HCT116 (cell line): ENCODE data around the gene UBE2O. TPM values are rescaled to one million over a fixed set of nuclear protein-coding genes. Genes with fewer than 3 reads are reported as not detected.

Source experiments
- ATAC-seq: fragments of 200-7000 bp; cut with Tn5 transposase; 2 replicates; pipeline ENCODE4 v1.9.1; 2020; ENCODE audit warnings: mild to moderate bottlenecking, moderate library complexity
- BruUV-seq: library from RNA; stranded (reverse); fragments of 400-500 nt; replicated peaks from 2 replicates; lab custom pipeline; 2021; lab: Mats Ljungman, UMichigan
- CTCF ChIA-PET: fragments of 300-600 bp; sonication (Branson Sonifier 250); formaldehyde crosslinking; loops from one replicate; lab custom pipeline; 2021; ENCODE audit warnings: antibody characterized with exemption; lab: Charles Lee
- POLR2A ChIA-PET: fragments of 300-600, 350-600 bp; sonication (Branson Sonifier 250); formaldehyde crosslinking; loops from one replicate; lab custom pipeline; 2021; ENCODE audit warnings: antibody characterized with exemption; lab: Charles Lee
- RAD21 ChIA-PET, 2 experiments: fragments of 300-600 bp; sonication (Branson Sonifier 250); formaldehyde crosslinking; loops; one replicate each; lab custom pipeline; 2023; ENCODE audit warnings: low total read pairs in 2 of 2; ENCODE audit not compliant: uncharacterized antibody in 2 of 2, unreplicated experiment in 2 of 2, low non-redundant PET in 1 of 2; lab: Charles Lee
- DNase-seq: peaks from one replicate; pipeline ENCODE4 v3.0.0-alpha.2; 2010; ENCODE audit warnings: low read depth, low spot score
- H2AFZ ChIP-seq: fragments of 200-600 bp; shearing (Covaris generic), sonication (generic); 2 replicates; pipeline ENCODE4 v1.6.1; 2017; ENCODE audit warnings: low read depth, mixed run types, mixed read lengths, antibody characterized with exemption, low read length; ENCODE audit not compliant: poor library complexity, severe bottlenecking
- H3K27ac ChIP-seq: 2 replicates; pipeline ENCODE4 v1.5.1; 2012; ENCODE audit warnings: low read depth, low read length
- H3K27me3 ChIP-seq: fragments of 200-600 bp; sonication (generic); 2 replicates; pipeline ENCODE4 v1.6.1; 2016; ENCODE audit warnings: mixed run types, low read length, mixed read lengths; ENCODE audit not compliant: insufficient read depth
- H3K36me3 ChIP-seq, 2 experiments: fragments of 200-500 bp in 1 of 2; fragments of 200-600 bp in 1 of 2; sonication (Bioruptor generic) in 1 of 2; sonication (generic) in 1 of 2; 2 replicates each; pipeline versions ENCODE4 v1.5.1 to v1.6.1; 2014 to 2016; ENCODE audit warnings: low read length in 2 of 2, inconsistent platforms in 1 of 2, mixed read lengths in 1 of 2, mixed run types in 1 of 2; ENCODE audit not compliant: insufficient read depth in 2 of 2, control insufficient read depth in 1 of 2
- H3K4me1 ChIP-seq, 2 experiments: fragments of 200-600 bp in 1 of 2; sonication (generic) in 1 of 2; 2 replicates each; pipeline versions ENCODE4 v1.5.1 to v1.6.1; 2012 to 2017; ENCODE audit warnings: low read length in 2 of 2, inconsistent platforms in 1 of 2, mild to moderate bottlenecking in 1 of 2, mixed read lengths in 1 of 2, mixed run types in 1 of 2, moderate library complexity in 1 of 2; ENCODE audit not compliant: insufficient read depth in 2 of 2, control insufficient read depth in 1 of 2
- H3K4me2 ChIP-seq: fragments of 200-600 bp; sonication (generic); 2 replicates; pipeline ENCODE4 v1.6.1; 2017; ENCODE audit warnings: mixed run types, low read length, mixed read lengths
- H3K4me3 ChIP-seq, 2 experiments: fragments of 200-600 bp in 1 of 2; sonication (generic) in 1 of 2; replicated peaks in 1 of 2; 2 replicates each; pipeline ENCODE4 v1.5.1; 2011 to 2016; ENCODE audit warnings: low read length in 2 of 2, control low read depth in 1 of 2, low read depth in 1 of 2, mild to moderate bottlenecking in 1 of 2, mixed read lengths in 1 of 2, mixed run types in 1 of 2
- H3K79me2 ChIP-seq: fragments of 200-600 bp; sonication (generic); 2 replicates; pipeline ENCODE4 v1.6.1; 2017; ENCODE audit warnings: mild to moderate bottlenecking, mixed run types, low read length, moderate library complexity, mixed read lengths; ENCODE audit not compliant: insufficient read depth
- H3K9ac ChIP-seq: fragments of 200-600 bp; sonication (generic); 2 replicates; pipeline ENCODE4 v1.6.1; 2016; ENCODE audit warnings: low read length, mixed read lengths
- H3K9me2 ChIP-seq: fragments of 200-600 bp; sonication (generic), shearing (Covaris generic); 2 replicates; pipeline ENCODE4 v1.6.1; 2017; ENCODE audit warnings: mixed run types, mild to moderate bottlenecking, moderate library complexity; ENCODE audit not compliant: insufficient read depth
- H3K9me3 ChIP-seq, 2 experiments: fragments of 200-500 bp in 1 of 2; fragments of 200-600 bp in 1 of 2; sonication (Bioruptor generic) in 1 of 2; sonication (generic) in 1 of 2; 2 replicates each; pipeline ENCODE4 v1.6.1; 2014 to 2017; ENCODE audit warnings: low read length in 2 of 2, mixed read lengths in 2 of 2, inconsistent platforms in 1 of 2, low read depth in 1 of 2, mild to moderate bottlenecking in 1 of 2, mixed run types in 1 of 2, moderate library complexity in 1 of 2; ENCODE audit not compliant: control insufficient read depth in 1 of 2, insufficient read depth in 1 of 2
- H4K20me1 ChIP-seq: fragments of 200-600 bp; sonication (generic), shearing (Covaris generic); 2 replicates; pipeline ENCODE4 v1.6.1; 2017; ENCODE audit warnings: mixed run types, mild to moderate bottlenecking, moderate library complexity; ENCODE audit not compliant: insufficient read depth
- CBX3 ChIP-seq: IDR thresholded peaks from 2 replicates; pipeline ENCODE4 v1.6.1; 2012; ENCODE audit warnings: low read depth
- ELF1 ChIP-seq: IDR thresholded peaks from 2 replicates; pipeline ENCODE4 v1.6.1; 2012; ENCODE audit warnings: low read depth, borderline replicate concordance
- POLR2A ChIP-seq: IDR thresholded peaks from 2 replicates; pipeline ENCODE4 v1.7.0; 2011; ENCODE audit warnings: borderline replicate concordance; ENCODE audit not compliant: insufficient read depth, insufficient read length; ENCODE audit errors: extremely low read depth
- REST ChIP-seq: IDR thresholded peaks from 2 replicates; pipeline ENCODE4 v1.6.1; 2012; ENCODE audit warnings: low read depth
- ZFX ChIP-seq: fragments of 450-650 bp; IDR thresholded peaks from 2 replicates; pipeline ENCODE4 v1.6.1; 2017
- intact Hi-C: fragments of 100-400 bp; cut with micrococcal nuclease; formaldehyde crosslinking; loops from 2 replicates; pipeline ENCODE4 v1.10.0; 2022
- total RNA-seq: library from RNA; stranded (reverse); gene quantifications from one replicate; pipeline ENCODE4 v1.2.1, GENCODE V29; 2021; ENCODE audit not compliant: unreplicated experiment
- TF ChIP-seq, protein P1 (sequence below), 3 experiments: fragments of 200-600 bp in 1 of 3; sonication (generic) in 1 of 3; IDR thresholded peaks in 2 of 3; conservative IDR thresholded peaks in 1 of 3; 2 replicates each; pipeline ENCODE4 v1.5.1; 2012 to 2017; ENCODE audit warnings: low read depth in 2 of 3, low read length in 2 of 3, antibody characterized with exemption in 1 of 3, borderline replicate concordance in 1 of 3, control low read depth in 1 of 3, mild to moderate bottlenecking in 1 of 3, mixed read lengths in 1 of 3, mixed run types in 1 of 3, moderate library complexity in 1 of 3; ENCODE audit not compliant: insufficient read depth in 1 of 3

The UBE2O gene
- total RNA-seq, 1 experiment from 2014 or later, result 59.1 TPM

GRCh38 chr17:76407509-76407908 is 45.4 kb downstream of the UBE2O start:
- no TSS peak for BruUV-seq
- POLR2A ChIA-PET, result no interaction called here
- Histone ChIP-seq H3K36me3 (peaks cover 14 to 23% of the 10 kb centered on the region in 2 experiments; a peak in 3 of 4 replicates), H3K27ac (no peak overlapping the region), H3K4me2 (no peak overlapping the region), H2AFZ (no peak overlapping the region), H3K9me3 (no peaks in the 10 kb centered on the region), H4K20me1 (peaks cover 13% of the 10 kb centered on the region; the same call in 1 of the 2 replicates), H3K9ac (no peak overlapping the region), H3K4me3 (no peak overlapping the region), H3K79me2 (peaks cover 56% of the 10 kb centered on the region), H3K4me1 (peaks cover 0 to 5% of the 10 kb centered on the region in 2 experiments; a peak in 2 of 4 replicates), H3K27me3 (no peaks in the 10 kb centered on the region), H3K9me2 (no peaks in the 10 kb centered on the region)
- intact Hi-C loops, result no loop called here
- ATAC-seq, result no peak
- no peak for DNase-seq
- CTCF ChIA-PET, result no interaction called here
- RAD21 ChIA-PET, result no interaction called here
- TF ChIP-seq, protein P1, sequence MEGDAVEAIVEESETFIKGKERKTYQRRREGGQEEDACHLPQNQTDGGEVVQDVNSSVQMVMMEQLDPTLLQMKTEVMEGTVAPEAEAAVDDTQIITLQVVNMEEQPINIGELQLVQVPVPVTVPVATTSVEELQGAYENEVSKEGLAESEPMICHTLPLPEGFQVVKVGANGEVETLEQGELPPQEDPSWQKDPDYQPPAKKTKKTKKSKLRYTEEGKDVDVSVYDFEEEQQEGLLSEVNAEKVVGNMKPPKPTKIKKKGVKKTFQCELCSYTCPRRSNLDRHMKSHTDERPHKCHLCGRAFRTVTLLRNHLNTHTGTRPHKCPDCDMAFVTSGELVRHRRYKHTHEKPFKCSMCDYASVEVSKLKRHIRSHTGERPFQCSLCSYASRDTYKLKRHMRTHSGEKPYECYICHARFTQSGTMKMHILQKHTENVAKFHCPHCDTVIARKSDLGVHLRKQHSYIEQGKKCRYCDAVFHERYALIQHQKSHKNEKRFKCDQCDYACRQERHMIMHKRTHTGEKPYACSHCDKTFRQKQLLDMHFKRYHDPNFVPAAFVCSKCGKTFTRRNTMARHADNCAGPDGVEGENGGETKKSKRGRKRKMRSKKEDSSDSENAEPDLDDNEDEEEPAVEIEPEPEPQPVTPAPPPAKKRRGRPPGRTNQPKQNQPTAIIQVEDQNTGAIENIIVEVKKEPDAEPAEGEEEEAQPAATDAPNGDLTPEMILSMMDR (IDR thresholded peaks at IDR 0.05 in 2 of 3, conservative IDR thresholded peaks at IDR 0.05 in 1 of 3; ENCODE audit: borderline replicate concordance in 1 of 3, insufficient read depth in 1 of 3, low read depth in 2 of 3, low read length in 2 of 3), result no peak
- TF ChIP-seq REST (no peak), ELF1 (no peak), POLR2A (no peak), CBX3 (no peak), ZFX (no peak)
